Measurements from ENCODE around the gene RASSF1. TPM values are rescaled to one million over a fixed set of nuclear protein-coding genes. Genes with fewer than 3 reads are reported as not detected.

Gene RASSF1
- total and polyA plus RNA-seq, 2 of the 4 experiments (the other 2 are of a cell fraction): 17.4 to 53.4 TPM

DNA sequence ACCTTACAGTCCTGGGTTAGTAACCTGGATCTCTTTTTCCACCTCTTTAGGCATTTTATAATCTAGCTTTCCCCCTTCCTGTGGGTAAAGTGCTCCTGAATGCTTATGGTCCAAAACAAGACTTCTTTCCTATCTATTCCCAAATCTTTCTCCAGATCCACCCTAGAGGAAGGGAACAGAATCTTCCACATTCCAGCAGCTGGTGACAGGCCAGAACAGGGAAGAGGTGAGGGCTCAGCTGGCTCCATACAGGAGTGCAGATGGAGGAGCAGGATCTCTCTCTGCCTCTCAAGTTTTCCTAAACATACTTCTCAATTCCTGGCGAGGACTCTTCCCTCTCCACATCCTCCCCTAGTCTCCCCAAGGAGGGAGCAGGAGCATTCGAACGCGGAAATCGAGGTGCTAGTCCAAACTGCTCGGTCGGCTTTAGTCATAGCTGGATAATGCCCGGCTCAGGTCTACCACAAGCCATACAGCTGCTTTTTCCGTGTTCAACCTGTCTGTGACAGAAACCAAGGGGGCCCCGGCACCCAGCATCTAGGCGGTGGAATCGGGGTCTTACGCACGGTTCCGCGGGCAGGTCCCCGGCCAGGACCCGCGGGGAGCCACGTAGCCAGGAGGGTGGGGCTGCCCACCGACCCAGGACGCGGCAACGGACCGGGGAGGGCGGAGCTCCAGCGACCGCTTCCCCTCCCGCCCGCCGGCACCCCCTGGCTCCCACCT, 4.0 kb downstream of the RASSF1 start:
- WGBS, 2 experiments (ENCODE audit: extremely low coverage in 2 of 2, insufficient read length in 1 of 2): 0% methylated on average over 27 of the region's 31 CpGs; no CpG with 5 or more reads in 1 of the 2 experiments
- peak; percentile 28 for ATAC-seq (ENCODE audit: low read depth)
- intact Hi-C loops (cut with micrococcal nuclease): no loop called here

More for the DNA sequence above, 4.0 kb downstream of the RASSF1 start:
- no peak overlapping the region for H2BK20ac ChIP-seq (ENCODE audit: low read depth, low read length)
- peak overlapping the region; percentile 92 for H3K4me2 ChIP-seq (ENCODE audit: low read depth, low read length)
- peak overlapping the region; percentile 94 for H2AFZ ChIP-seq (replicated peaks; ENCODE audit: low read length, poor library complexity)
- DNase-seq: peak; percentile 28
- peak overlapping the region; percentile 96 for H2AK5ac ChIP-seq (ENCODE audit: low read depth, low read length)
- H3K79me1 ChIP-seq (ENCODE audit: low read depth in 1 of 2, low read length in 2 of 2): peaks cover 22 to 67% of the 10 kb centered on the region in 2 experiments; a peak in 3 of 4 replicates
- peak overlapping the region; percentile 94 for H3K56ac ChIP-seq (ENCODE audit: extremely low read depth, insufficient read depth, low read length)
- H3K23ac ChIP-seq (ENCODE audit: low read depth, low read length): peak overlapping the region; percentile 84
- H3K27ac ChIP-seq (ENCODE audit: insufficient read depth, low read length): peak overlapping the region; percentile 84
- H3K9me3 ChIP-seq (ENCODE audit: control insufficient read depth, insufficient read depth, low read length): no peaks in the 10 kb centered on the region
- H4K8ac ChIP-seq (ENCODE audit: low read depth in 2 of 2, low read length in 2 of 2): peak overlapping the region; percentile 92 to 96
- ChIA-PET POLR2A (ENCODE audit: unreplicated experiment) (interaction anchor here (0.7 to 1.4 kb wide), 4 partner anchors 9 to 44 kb away, joined by 3 to 6 read pairs (median 4); partner anchors contain the start of genes IFRD2 and TUSC2), CTCF (interaction anchor here (0.8 to 1.2 kb wide), 2 partner anchors 9 to 13 kb away, joined by 4 read pairs; partner anchors contain the start of gene TUSC2)
- H3K4ac ChIP-seq (ENCODE audit: low read depth, low read length): peak overlapping the region; percentile 90
- no peaks in the 10 kb centered on the region for H3K27me3 ChIP-seq (ENCODE audit: control insufficient read depth, insufficient read depth, low read length)
- in situ Hi-C loops (cut with MboI; ENCODE audit: low sequenced_read_pairs) (loop anchor here (25.0 kb wide), 3 partner anchors 1051 to 1826 kb away; partner anchors contain the start of genes ABHD14B, GPR62, MANF and PCBP4), dilution Hi-C loops (cut with HindIII; ENCODE audit: low sequenced_read_pairs, unreplicated experiment) (no loop called here)
- peak overlapping the region; percentile 91 for H3K9ac ChIP-seq (ENCODE audit: low read depth, low read length)
- peak overlapping the region; percentile 96 for H3K14ac ChIP-seq (replicated peaks; ENCODE audit: low read depth, low read length)
- peak overlapping the region; percentile 73 for H3K4me3 ChIP-seq (ENCODE audit: insufficient read depth, low read depth, low read length)
- H3K18ac ChIP-seq (ENCODE audit: low read depth, low read length): peak overlapping the region; percentile 8
- peak overlapping the region; percentile 81 for H2BK5ac ChIP-seq (ENCODE audit: low read depth, low read length, poor library complexity, severe bottlenecking)
- peaks cover 26% of the 10 kb centered on the region for H3K9me1 ChIP-seq (ENCODE audit: insufficient read depth, low read length)
- peak overlapping the region; percentile 99 for H2AK9ac ChIP-seq (replicated peaks; ENCODE audit: low read depth, low read length, poor library complexity)
- H3K4me1 ChIP-seq (ENCODE audit: control insufficient read depth, insufficient read depth, low read length): peaks cover 32% of the 10 kb centered on the region
- peak overlapping the region; percentile 26; the same call in 1 of the 2 replicates for H4K5ac ChIP-seq (ENCODE audit: low read depth, low read length)
- no peak for TF ChIP-seq BHLHE40 (IDR thresholded peaks at IDR 0.05; ENCODE audit: low read depth, low read length)
- no peak for TF ChIP-seq NFE2L2 (IDR thresholded peaks at IDR 0.05; ENCODE audit: low read depth, low read length)
- TF ChIP-seq FOS (IDR thresholded peaks at IDR 0.05; ENCODE audit: low read depth, low read length): no peak
- TF ChIP-seq, protein P1, sequence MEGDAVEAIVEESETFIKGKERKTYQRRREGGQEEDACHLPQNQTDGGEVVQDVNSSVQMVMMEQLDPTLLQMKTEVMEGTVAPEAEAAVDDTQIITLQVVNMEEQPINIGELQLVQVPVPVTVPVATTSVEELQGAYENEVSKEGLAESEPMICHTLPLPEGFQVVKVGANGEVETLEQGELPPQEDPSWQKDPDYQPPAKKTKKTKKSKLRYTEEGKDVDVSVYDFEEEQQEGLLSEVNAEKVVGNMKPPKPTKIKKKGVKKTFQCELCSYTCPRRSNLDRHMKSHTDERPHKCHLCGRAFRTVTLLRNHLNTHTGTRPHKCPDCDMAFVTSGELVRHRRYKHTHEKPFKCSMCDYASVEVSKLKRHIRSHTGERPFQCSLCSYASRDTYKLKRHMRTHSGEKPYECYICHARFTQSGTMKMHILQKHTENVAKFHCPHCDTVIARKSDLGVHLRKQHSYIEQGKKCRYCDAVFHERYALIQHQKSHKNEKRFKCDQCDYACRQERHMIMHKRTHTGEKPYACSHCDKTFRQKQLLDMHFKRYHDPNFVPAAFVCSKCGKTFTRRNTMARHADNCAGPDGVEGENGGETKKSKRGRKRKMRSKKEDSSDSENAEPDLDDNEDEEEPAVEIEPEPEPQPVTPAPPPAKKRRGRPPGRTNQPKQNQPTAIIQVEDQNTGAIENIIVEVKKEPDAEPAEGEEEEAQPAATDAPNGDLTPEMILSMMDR (conservative IDR thresholded peaks at IDR 0.05; ENCODE audit: low read depth, low read length): no peak
- TF ChIP-seq, protein P2, sequence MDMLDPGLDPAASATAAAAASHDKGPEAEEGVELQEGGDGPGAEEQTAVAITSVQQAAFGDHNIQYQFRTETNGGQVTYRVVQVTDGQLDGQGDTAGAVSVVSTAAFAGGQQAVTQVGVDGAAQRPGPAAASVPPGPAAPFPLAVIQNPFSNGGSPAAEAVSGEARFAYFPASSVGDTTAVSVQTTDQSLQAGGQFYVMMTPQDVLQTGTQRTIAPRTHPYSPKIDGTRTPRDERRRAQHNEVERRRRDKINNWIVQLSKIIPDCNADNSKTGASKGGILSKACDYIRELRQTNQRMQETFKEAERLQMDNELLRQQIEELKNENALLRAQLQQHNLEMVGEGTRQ (IDR thresholded peaks at IDR 0.05; ENCODE audit: low read depth, low read length): no peak
- no peak for TF ChIP-seq RFX5 (IDR thresholded peaks at IDR 0.05; ENCODE audit: low read depth, low read length)
- no peak for TF ChIP-seq SMC3 (IDR thresholded peaks at IDR 0.05; ENCODE audit: low read depth, low read length)
- no peak for TF ChIP-seq POLR2A (IDR thresholded peaks at IDR 0.05; ENCODE audit: low read depth, low read length)
- no peak for TF ChIP-seq MAFK (IDR thresholded peaks at IDR 0.05; ENCODE audit: low read depth, low read length)
- TF ChIP-seq CEBPB (IDR thresholded peaks at IDR 0.05; ENCODE audit: low read depth, low read length): no peak
- TF ChIP-seq RCOR1 (IDR thresholded peaks at IDR 0.05; ENCODE audit: insufficient replicate concordance, low read length): no peak
- H2BK15ac ChIP-seq (ENCODE audit: low read depth, low read length): 0 out of 3 replicates have a peak overlapping the region, but pooled peaks have one; percentile 47
- peaks cover 10% of the 10 kb centered on the region for H3K36me3 ChIP-seq (ENCODE audit: control insufficient read depth, insufficient read depth, low read length)
- TSS peak; percentile 22 for BruUV-seq (replicated peaks)
- H4K91ac ChIP-seq (ENCODE audit: insufficient read depth, low read depth, low read length): peak overlapping the region; percentile 96
- peak overlapping the region; percentile 10; the same call in 1 of the 2 replicates for H2BK120ac ChIP-seq (ENCODE audit: low read depth, low read length)
- peaks cover 46% of the 10 kb centered on the region for H4K20me1 ChIP-seq (ENCODE audit: insufficient read depth, low read length)

Data from IMR-90 (cell line).